HG03095 (cell line): ENCODE measurements around the gene MSH4.
A peak's percentile ranks its signal among the peaks of the same experiment; 100 is the strongest.
"Not testable (repeated sequence)": the region's sequence is repeated elsewhere in the genome, so short reads cannot be mapped to it uniquely, and the experiment has no call there.

Source experiments
- ATAC-seq: cut with Tn5 transposase; IDR thresholded peaks from one replicate; pipeline ENCODE4 v1.9.1; 2021; ENCODE audit warnings: moderate library complexity; ENCODE audit not compliant: unreplicated experiment

Gene MSH4

DNA sequence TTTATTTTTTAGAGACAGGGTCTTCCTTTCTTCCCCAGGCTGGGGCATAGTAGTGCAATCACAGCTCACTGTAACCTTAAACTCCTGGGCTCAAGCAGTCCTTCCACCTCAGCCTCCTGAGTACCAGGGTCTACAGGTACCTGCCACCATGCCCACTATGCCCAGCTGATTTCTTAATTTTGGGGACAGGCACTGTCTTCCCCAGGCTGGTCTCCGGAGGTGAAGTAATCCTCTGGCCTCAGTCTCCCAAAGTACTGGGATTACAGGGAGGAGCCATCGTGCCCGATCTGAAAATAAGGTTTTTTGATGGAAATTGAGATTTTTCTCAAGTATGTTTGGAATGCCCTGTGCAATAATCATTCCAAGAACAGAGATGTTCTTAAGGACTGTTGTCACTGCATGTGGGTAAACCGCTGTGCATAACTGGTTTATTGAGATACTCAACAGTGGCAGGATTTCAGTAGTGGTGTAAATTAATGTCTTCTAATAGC is 934 bp upstream of the MSH4 start:
- no peak for ATAC-seq

- no peak for ATAC-seq
These were observed 549 bp downstream of the MSH4 start for GRCh38 chr1:75797273-75797588.

DNA sequence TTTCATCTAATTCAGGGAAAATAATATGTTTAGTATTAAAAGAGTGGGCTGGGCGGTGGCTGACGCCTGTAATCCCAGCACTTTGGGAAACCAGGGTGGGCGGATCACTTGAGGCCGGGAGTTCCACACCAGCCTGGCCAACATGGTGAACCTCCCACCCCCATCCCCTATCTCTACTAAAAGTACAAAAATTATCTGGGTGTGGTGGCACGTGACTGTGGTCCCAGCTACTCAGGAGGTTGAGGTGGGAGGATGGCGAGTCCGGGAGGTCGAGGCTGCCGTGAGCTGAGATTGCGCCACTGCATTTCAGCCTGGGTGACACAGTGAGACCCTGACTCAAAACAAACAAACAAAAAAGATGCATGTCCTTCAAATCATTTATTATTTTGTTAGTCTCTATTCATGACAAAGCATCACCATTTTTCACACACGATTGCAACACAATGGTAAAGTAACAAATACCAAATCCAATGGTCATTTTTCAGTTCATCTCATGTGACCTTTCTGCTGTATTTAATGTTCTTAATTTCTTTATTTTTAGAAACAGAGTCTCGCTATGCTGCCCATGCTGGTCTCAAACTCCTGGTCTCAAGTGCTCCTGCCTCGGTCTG is 1.0 kb downstream of the MSH4 start:
- ATAC-seq = no peak

DNA sequence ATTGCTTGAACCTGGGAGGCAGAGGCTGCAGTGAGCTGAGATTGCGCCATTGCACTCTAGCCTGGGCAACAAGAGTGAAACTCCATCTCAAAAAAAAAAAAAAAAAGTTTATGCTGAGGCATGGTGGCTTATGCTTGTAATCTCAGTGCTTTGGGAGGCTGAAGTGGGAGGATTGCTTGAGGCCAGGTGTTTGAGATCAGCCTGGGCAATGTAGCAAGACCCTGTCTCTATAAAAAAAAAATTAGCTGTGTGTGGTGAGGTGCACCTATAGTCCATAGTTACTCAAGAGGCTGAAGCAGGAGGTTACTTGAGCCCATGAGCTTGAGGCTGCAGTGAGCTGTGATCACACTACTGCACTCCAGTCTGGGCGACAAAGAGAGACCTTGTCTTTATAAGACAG is 4.8 kb downstream of the MSH4 start:
- not testable (repeated sequence) for ATAC-seq

GRCh38 chr1:75808921-75809320 is 12.2 kb downstream of the MSH4 start:
- no peak for ATAC-seq

DNA sequence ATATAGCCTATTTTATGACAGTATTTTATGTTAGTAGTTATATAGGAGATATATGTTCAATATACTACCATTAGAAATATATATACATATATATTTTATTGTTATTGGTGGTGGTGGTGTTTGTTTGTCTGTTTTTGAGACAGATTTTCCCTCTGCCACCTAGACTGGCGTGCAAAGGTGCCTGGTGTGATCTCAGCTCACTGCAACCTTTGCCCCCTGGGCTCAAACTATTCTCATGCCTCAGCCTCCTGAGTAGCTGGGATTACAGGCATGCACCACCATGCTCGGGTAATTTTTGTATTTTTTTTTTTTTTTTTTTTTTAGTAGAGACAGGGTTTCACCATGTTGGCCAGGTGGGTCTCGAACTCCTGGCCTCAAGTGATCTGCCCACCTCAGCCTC is 13.4 kb downstream of the MSH4 start:
- not testable (repeated sequence) for ATAC-seq

GRCh38 chr1:75811211-75811981 is 14.7 kb downstream of the MSH4 start:
- no peak for ATAC-seq

- no peak for ATAC-seq
These were observed 15.4 kb downstream of the MSH4 start for GRCh38 chr1:75812065-75812464.

DNA sequence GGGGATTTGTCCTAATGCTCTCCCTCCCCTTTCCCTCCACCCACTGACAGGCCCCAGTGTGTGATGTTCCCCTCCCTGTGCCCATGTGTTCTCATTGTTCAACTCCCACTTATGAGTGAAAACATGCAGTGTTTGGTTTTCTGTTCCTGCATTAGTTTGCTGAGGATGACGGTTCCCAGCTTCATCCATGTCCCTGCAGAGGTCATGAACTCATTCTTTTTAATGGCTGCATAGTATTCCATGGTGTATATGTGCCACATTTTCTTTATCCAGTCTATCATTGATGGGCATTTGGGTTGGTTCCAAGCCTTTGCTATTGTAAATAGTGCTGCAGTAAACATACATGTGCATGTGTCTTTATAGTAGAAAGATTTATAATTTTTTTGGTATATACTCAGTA is 26.9 kb downstream of the MSH4 start:
- ATAC-seq = not testable (repeated sequence)

GRCh38 chr1:75836528-75837100 is 39.9 kb downstream of the MSH4 start:
- ATAC-seq = no peak

- no peak for ATAC-seq
These were observed 41.4 kb downstream of the MSH4 start for GRCh38 chr1:75838079-75838478.

DNA sequence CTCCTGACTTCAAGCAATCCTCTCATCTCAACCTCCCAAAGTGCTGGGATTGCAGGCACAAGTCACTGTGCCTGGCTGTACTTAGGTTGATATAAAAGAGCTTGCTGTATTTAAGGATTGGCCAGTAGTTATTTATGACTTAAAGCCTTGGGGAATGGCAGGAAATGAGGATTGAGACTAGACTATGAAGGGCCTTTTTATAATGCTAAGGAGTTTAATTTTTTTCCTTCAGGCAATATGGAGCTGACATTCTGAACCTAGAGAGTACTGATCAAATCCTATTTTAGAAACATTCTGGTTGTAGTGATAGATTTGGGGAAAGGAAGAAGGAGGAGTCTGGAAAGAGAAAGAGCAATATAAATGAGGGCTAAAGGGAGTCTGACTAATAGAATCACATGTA is 44.7 kb downstream of the MSH4 start:
- ATAC-seq = no peak

- ATAC-seq = no peak
These were observed 48.9 kb downstream of the MSH4 start for GRCh38 chr1:75845576-75845975.

GRCh38 chr1:75855010-75855409 is 58.3 kb downstream of the MSH4 start:
- ATAC-seq = no peak

- no peak for ATAC-seq
These were observed 59.1 kb downstream of the MSH4 start for GRCh38 chr1:75855734-75856133.

DNA sequence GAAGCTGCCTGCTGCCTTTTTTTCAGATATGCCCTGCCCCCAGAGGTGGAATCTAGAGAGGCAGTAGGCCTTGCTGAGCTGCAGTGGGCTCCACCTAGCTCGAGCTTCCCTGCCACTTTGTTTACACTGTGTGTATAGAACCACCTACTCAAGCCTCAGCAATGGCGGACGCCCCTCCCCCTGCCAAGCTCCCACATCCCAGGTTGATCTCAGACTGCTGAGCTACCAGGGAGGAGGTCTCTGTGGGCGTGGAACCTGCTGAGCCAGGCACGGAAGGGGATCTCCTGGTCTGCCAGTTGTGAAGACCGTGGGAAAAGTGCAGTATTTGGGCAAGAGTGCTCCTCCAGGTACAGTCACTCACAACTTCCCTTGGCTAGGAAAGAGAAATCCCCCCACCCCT is 65.1 kb downstream of the MSH4 start:
- ATAC-seq = no peak

GRCh38 chr1:75870951-75871350 is 74.3 kb downstream of the MSH4 start:
- ATAC-seq = no peak

DNA sequence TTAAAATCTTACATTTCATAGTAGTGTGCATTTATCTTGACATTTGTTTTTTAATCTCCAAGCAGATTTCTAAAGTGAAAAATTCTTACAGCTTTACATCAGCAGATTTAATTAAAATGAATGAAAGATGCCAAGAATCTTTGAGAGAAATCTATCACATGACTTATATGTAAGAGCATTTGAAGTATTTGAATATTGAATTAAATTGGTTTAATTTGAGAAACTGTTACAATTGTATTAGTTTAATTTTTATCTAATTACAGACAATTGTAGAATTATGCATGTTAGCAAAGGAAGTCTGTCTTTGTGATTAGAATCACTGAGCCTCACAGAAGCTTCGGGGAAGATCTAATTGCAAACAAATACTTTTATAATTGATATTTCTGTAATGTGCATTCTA is 83.3 kb downstream of the MSH4 start:
- no peak for ATAC-seq

- ATAC-seq = no peak
These were observed 87.8 kb downstream of the MSH4 start for GRCh38 chr1:75884437-75884836.

DNA sequence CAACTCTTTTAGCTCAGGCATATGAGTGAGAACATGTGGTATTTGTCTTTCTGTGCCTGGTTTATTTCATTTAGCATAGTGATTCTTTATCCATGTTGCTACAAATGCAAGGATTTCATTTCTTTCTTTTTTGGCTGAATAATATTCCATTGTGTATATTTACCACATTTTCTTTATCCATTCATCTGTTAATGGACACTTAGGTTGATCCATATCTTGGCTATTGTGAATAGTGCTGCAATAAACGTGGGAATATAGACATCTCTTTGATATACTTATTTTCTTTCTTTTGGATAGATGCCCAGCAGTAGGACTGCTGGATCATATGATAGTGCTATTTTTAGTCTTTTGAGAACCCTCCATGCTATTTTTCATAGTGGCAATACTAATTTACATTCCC is 104.7 kb downstream of the MSH4 start:
- no peak for ATAC-seq

- peak; percentile 79 for ATAC-seq
These were observed 112.1 kb downstream of the MSH4 start for GRCh38 chr1:75908717-75909152.

DNA sequence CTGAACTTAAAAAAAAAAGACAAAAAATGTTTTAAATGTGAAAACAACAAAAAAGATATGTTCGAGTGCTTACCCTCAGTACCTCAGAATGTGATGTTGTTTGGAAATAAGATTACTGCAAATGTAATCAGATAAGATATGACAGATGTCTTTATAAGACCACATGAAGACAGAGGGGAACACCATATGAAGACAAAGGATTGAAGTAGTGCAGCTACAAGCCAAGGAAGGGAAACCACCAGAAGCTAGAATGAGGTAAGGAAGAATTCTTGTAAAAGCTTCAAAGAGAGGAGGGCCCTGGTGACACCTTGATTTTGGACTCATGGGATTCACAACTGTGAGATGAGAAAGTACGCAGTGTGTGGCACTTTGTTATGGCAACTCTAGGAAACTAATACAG is 120.2 kb downstream of the MSH4 start:
- ATAC-seq = no peak
